ENCODE results near the gene CAVIN2. TPM values are rescaled to one million over a fixed set of nuclear protein-coding genes. Genes with fewer than 3 reads are reported as not detected.

Gene CAVIN2
- total RNA-seq, 1 experiment from 2014 or later: not detected

GRCh38 chr2:191803007-191803406, 43.9 kb downstream of the CAVIN2 start:
- Mint-ChIP-seq H3K27ac (ENCODE audit: unreplicated experiment) (no peak overlapping the region), H3K36me3 (ENCODE audit: insufficient read depth, unreplicated experiment) (peaks cover 7% of the 10 kb centered on the region), H3K9me3 (ENCODE audit: unreplicated experiment) (peaks cover 20% of the 10 kb centered on the region), H3K4me3 (ENCODE audit: unreplicated experiment) (no peak overlapping the region), H3K4me1 (ENCODE audit: low read depth, unreplicated experiment) (peaks cover 23% of the 10 kb centered on the region), H3K27me3 (ENCODE audit: insufficient read depth, unreplicated experiment) (no peaks in the 10 kb centered on the region)
- no peak for DNase-seq
- H3K4me1 ChIP-seq: peaks cover 29% of the 10 kb centered on the region
- H3K4me3 ChIP-seq (ENCODE audit: low read depth, low read length): no peak overlapping the region
- intact Hi-C loops (cut with micrococcal nuclease; ENCODE audit: unreplicated experiment): loop anchor here (2.0 kb wide), 1 partner anchor 44 kb away; no protein-coding TSS in a partner anchor
- no peaks in the 10 kb centered on the region for H3K9me3 ChIP-seq
- no peaks in the 10 kb centered on the region for H3K36me3 ChIP-seq (ENCODE audit: control insufficient read depth, insufficient read depth, low read length)
- ChIA-PET POLR2A (no interaction called here), CTCF (no interaction called here)
- BruUV-seq (replicated peaks): no TSS peak
- TF ChIP-seq CTCF (IDR thresholded peaks at IDR 0.05; ENCODE audit: insufficient read depth in 1 of 2, low read depth in 1 of 2, low read length in 1 of 2, severe bottlenecking in 1 of 2, unreplicated experiment in 1 of 2): no peak
- no peaks in the 10 kb centered on the region for H3K27me3 ChIP-seq (replicated peaks; ENCODE audit: control insufficient read depth, insufficient read depth, low read length)

DNA sequence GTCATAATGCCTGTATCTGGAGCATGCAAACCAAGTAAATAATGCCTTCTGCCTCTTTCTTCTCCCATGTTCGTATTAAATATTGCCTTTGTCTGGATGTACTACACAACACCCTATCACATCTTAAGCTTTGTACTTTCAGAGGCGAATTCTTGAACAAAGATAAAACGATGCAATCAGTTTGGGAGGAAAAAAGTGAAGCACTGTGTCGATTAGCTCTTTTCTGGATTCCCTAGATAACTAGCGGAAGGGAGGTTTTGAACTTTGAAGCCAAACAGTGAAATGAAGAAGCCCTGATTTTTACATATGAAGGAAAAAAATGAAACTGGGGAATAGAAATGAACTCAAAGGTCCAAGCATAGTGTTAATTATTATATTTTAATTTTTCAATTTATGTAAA, 44.7 kb downstream of the CAVIN2 start:
- H3K9me3 Mint-ChIP-seq (ENCODE audit: unreplicated experiment): peaks cover 20% of the 10 kb centered on the region
- TF ChIP-seq CTCF (IDR thresholded peaks at IDR 0.05; ENCODE audit: insufficient read depth in 1 of 2, low read depth in 1 of 2, low read length in 1 of 2, severe bottlenecking in 1 of 2, unreplicated experiment in 1 of 2): no peak
- H3K27me3 Mint-ChIP-seq (ENCODE audit: insufficient read depth, unreplicated experiment): no peaks in the 10 kb centered on the region
- intact Hi-C loops (cut with micrococcal nuclease; ENCODE audit: unreplicated experiment): loop anchor here (2.0 kb wide), 1 partner anchor 43 kb away; no protein-coding TSS in a partner anchor
- H3K4me1 Mint-ChIP-seq (ENCODE audit: low read depth, unreplicated experiment): peaks cover 23% of the 10 kb centered on the region
- H3K27ac Mint-ChIP-seq (ENCODE audit: unreplicated experiment): peak overlapping the region; percentile 42
- ChIA-PET CTCF (interaction anchor here (0.6 to 1.3 kb wide), 6 partner anchors 9 to 360 kb away, joined by 3 to 9 read pairs (median 4); no protein-coding TSS in a partner anchor), POLR2A (interaction anchor here (0.5 to 1.0 kb wide), 2 partner anchors 65 to 124 kb away, joined by 3 read pairs; partner anchors contain the start of gene NABP1)
- Histone ChIP-seq H3K4me1 (peaks cover 32% of the 10 kb centered on the region), H3K9me3 (no peaks in the 10 kb centered on the region), H3K36me3 (ENCODE audit: control insufficient read depth, insufficient read depth, low read length) (no peaks in the 10 kb centered on the region), H3K4me3 (ENCODE audit: low read depth, low read length) (no peak overlapping the region), H3K27me3 (replicated peaks; ENCODE audit: control insufficient read depth, insufficient read depth, low read length) (no peaks in the 10 kb centered on the region)
- no TSS peak for BruUV-seq (replicated peaks)
- H3K36me3 Mint-ChIP-seq (ENCODE audit: insufficient read depth, unreplicated experiment): peaks cover 7% of the 10 kb centered on the region
- H3K4me3 Mint-ChIP-seq (ENCODE audit: unreplicated experiment): peak overlapping the region; percentile 54
- peak in 1 of 2 experiments; percentile 20 for DNase-seq

- peaks cover 7% of the 10 kb centered on the region for H3K36me3 Mint-ChIP-seq (ENCODE audit: insufficient read depth, unreplicated experiment)
- no peaks in the 10 kb centered on the region for H3K36me3 ChIP-seq (ENCODE audit: control insufficient read depth, insufficient read depth, low read length)
- intact Hi-C loops (cut with micrococcal nuclease; ENCODE audit: unreplicated experiment): no loop called here
- no peaks in the 10 kb centered on the region for H3K27me3 ChIP-seq (replicated peaks; ENCODE audit: control insufficient read depth, insufficient read depth, low read length)
- H3K4me1 Mint-ChIP-seq (ENCODE audit: low read depth, unreplicated experiment): peaks cover 23% of the 10 kb centered on the region
- no TSS peak for BruUV-seq (replicated peaks)
- no peaks in the 10 kb centered on the region for H3K9me3 ChIP-seq
- DNase-seq: no peak
- ChIA-PET POLR2A (no interaction called here), CTCF (no interaction called here)
- H3K27ac Mint-ChIP-seq (ENCODE audit: unreplicated experiment): no peak overlapping the region
- no peaks in the 10 kb centered on the region for H3K27me3 Mint-ChIP-seq (ENCODE audit: insufficient read depth, unreplicated experiment)
- no peak overlapping the region for H3K4me3 ChIP-seq (ENCODE audit: low read depth, low read length)
- H3K4me3 Mint-ChIP-seq (ENCODE audit: unreplicated experiment): no peak overlapping the region
- peaks cover 20% of the 10 kb centered on the region for H3K9me3 Mint-ChIP-seq (ENCODE audit: unreplicated experiment)
- H3K4me1 ChIP-seq: peaks cover 34% of the 10 kb centered on the region
- TF ChIP-seq CTCF (IDR thresholded peaks at IDR 0.05; ENCODE audit: insufficient read depth in 1 of 2, low read depth in 1 of 2, low read length in 1 of 2, severe bottlenecking in 1 of 2, unreplicated experiment in 1 of 2): no peak
Measured at GRCh38 chr2:191800874-191801273, 46.0 kb downstream of the CAVIN2 start.
